ENCODE measurements around the gene RBBP4.

Gene RBBP4

DNA sequence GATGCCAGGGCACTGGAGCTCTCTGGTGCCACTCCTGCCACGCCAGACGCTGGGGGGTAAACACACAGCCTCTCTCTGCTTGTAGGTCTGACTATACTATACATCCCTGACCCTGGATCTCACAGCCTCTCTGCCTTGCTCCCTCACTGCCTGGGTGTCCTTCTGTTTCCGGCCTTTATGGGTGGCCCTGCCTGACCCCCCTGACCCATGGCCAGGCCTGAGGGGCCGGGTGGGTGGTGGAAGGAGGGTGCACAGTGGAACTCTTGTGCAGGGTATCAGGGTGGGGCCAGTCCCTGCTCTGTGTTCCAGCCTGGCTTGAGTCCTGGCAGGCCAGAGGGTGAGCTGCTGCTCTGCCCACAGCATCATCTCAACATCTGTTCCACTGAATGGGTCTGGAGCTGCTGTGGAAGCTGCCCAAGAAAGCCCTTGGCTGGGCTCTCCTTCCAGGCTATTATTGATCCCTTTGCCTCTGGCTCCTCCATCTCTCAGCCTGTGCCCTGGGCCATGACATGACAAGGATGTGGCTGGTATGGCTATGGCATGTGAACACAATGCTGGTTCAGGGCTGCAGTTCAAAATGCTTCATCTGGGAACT lies 68.8 kb downstream of the RBBP4 start:
- DNase-seq (ENCODE audit: low spot score) = no peak

DNA sequence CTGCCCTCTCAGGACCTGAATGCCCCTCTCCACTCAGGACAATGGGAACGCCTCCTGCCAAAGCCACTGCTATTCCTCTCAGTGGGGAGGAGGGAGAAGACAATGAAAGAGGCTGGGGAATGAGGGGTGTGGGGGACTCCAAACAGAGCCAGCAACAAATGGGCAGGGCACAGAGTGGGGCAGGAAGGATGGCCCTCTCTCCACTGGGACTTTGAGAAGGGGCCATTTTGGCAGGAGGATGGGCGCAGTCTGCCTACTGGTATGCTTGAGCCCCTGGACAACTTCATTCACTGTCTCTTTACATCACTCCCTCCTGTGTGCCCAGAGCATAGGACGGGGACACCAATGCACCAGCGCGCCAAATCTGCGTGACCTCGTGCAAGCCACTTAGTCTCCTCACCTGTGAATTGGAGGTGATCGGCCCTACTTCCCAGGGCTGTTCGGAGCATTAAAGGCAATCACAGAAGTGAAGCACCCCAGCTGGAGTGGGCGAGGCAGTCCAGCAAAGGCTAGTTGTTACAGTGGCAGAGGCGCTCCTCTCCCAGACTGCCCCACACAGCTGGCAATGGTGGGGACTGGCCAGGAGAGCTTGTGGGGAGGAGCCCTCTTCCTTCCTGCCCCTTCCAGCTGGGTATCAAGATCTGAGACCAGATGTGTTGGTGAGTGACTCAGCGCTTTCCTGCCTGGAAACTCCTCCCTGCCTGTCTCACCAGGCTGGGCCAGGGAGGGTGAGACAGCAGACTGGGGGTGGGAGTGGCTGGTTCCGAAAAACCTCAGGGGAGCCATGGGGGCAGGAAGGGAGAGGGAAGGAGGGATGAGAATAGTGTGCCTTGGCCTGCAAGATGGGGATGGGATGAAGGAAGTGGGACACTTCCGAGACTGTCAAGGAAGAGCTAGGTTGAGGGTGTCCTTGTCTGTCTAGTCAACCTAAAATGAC lies 73.9 kb downstream of the RBBP4 start:
- DNase-seq (ENCODE audit: low spot score) = peak; percentile 95

DNA sequence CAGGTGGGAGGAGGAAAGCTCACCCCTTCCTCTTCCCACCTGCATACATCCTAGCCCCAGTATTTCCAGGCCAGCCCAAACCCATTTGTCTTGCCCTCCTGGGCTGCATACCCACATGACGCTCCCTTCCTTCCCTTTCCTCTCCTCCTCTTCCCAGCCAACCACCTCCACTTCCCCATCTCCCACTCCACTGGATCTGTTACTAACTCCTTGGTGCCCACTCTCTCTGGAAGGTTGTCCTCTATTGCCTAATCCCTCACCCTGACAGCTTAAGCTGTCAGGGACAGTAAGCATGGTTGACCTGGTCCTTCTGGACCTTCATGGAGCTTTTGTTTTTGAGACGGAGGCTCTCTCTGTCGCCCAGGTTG lies 74.6 kb downstream of the RBBP4 start:
- DNase-seq (ENCODE audit: low spot score) = peak; percentile 8

DNA sequence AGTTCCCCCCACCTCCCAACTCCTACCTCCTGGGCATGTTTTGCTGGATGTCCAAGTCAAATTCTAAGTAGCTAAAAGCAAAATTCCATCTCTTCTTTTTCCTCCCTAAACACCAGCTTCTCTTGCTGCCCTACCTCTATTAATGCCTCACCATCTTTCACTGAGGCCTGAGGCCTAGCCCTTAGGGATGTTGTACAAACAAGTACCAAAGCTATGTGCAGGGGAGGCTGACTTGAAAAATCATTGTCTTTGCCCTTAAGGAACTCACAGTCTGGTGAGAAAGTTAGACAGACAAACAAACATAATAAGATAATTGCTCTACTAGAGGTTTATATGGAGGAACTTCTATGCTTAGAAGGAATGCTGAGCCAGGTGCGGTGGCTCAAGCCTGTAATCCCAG lies 76.9 kb downstream of the RBBP4 start:
- no peak for DNase-seq (ENCODE audit: low spot score)

DNA sequence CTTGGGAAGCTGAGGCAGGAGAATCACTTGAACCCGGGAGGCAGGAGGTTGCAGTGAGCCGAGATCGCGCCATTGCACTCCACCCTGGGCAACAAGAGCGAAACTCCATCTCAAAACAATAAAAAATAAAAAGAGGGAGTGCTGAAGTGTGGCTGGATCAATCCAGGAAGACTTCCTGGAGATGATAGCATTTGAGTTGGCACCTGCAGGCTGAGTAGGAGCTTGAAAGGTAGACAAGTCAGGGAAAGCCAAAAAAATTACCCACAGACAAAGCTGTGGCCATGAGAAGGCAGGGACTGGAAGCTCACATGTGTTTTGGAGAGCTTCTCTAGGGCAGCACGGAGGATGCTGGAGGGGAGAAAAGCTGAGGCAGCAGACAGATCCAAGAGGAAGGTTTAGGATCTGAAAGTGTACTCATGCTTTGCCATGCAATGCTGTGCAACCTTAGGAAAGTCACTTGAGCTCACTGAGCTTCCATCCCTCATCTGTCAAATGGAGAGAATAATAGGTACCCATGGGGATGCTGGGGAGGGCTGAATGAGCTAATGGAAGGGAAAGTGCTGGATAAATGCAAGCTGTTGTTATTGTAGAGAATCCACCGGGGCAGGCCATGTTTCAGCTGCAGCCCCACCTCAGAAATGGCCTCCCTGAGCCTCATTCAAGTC lies 77.5 kb downstream of the RBBP4 start:
- peak; percentile 2 for DNase-seq (ENCODE audit: low spot score)

DNA sequence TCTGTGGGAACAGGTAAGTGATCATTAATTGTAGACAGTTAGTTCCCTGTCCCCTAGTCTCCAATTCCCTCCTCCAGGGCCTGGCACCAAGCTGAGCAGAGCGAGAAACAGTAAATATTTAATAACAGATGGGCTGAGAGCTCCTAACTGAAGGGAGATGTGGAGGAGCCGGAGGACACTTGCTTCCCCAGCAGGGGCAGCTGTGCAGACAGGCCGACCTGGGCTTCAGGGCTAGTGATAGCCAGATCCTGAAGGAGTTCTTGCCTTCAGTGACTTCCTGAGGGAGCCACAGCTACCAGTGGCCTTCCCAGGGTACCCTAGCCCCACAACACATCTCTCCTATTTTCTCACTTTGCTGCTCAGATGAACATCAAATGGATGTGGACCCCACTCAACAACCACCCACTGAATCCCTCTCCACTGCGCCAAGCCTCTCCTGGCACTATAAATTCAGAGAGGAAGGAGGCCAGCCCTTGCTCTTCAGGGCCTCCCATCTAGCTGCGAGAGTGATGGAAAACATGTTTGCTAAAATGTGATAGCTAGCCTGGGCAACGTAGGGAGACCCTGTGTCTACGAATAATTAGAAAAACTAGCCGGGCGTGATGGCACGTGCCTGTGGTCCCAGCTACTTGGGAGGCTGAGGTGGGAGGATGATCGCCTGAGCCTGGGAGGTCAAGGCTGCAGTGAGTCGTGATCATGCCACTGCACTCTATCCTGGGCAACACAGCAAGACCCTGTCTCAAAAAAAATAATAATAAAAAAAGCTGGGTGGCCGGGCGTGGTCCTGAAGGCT lies 78.4 kb downstream of the RBBP4 start:
- peak; percentile 2 for DNase-seq (ENCODE audit: low spot score)

DNA sequence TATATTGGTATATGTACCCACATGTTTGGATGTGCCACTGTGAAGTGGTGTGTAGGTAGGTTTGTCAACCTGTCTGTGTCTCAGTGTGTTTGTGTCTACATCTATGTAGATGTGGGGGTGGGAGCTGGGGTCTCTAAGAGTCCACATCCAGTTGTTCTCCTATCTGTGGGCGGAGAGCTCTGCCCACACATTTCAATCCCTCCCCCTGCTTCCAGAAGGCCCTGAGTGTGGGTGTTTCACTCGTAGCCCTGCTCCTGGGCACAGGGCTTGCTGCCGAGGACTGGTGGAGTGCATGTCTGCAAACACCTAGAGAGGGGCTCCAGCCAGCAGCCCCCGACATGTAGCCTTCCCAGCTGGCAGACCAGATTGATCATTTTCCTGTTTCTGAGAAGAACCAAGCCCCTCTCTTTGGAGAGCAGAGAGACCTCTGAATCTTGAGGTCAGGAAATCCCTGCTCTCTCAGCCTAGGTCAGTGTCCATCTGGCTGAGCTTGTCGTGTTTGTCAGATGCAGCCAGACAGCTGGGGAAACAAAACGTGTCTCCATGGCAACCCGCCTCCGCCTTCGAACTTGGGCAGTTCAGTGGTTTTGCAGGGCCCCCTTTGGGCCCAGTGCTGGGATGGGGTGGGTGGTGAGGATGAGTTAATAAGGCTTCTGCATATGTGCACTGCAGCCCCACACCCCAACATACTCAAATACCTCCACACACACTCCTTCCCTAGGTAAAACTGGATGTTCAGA lies 82.7 kb downstream of the RBBP4 start:
- DNase-seq (ENCODE audit: low spot score) = peak; percentile 1

Measured in hematopoietic multipotent progenitor cell treated with erythropoietin and hydrocortisone succinate and interleukin-3 and kit ligand, for 15 days (in vitro differentiated cells).